ENCODE data around the gene LRRC70. TPM values are rescaled to one million over a fixed set of nuclear protein-coding genes. Genes with fewer than 3 reads are reported as not detected.

LRRC70 gene
- total and polyA plus RNA-seq, 2 of the 8 experiments (the other 6 are each of a cell fraction or from before 2014, with no cell fraction given), result 0.62 to 0.67 TPM

DNA sequence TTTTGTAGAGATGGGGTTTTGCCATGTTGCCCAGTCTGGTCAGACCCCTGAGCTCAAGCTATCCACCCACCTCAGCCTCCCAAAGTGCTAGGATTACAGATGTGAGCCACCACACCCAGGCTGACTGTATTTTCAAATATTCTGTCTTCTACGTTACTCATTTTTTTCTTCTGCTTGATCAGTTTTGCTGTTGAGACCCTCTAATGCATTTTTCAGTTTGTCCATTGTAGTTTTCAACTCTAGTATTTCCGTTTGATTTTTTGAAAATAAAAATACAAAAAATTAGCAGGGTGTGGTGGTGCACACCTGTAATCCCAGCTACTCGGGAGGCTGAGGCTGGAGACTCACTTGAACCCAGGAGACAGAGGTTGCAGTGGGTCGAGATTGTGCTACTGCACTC lies 10.5 kb upstream of the LRRC70 start:
- no peak overlapping the region for H2BK15ac ChIP-seq (ENCODE audit: low read length)
- H3K4me3 ChIP-seq (ENCODE audit: extremely low read depth in 1 of 4, insufficient read depth in 2 of 4, low read depth in 3 of 4, low read length in 4 of 4), result no peak overlapping the region
- no peaks in the 10 kb centered on the region for H3K9me3 ChIP-seq (ENCODE audit: insufficient read depth in 2 of 2, low read depth in 1 of 2, low read length in 1 of 2)
- no peak overlapping the region for H4K91ac ChIP-seq (replicated peaks; ENCODE audit: insufficient read length, low read length)
- no peaks in the 10 kb centered on the region; a peak in 1 of 8 replicates for H3K36me3 ChIP-seq (ENCODE audit: control insufficient read depth in 2 of 4, insufficient read depth in 4 of 4, low read length in 3 of 4)
- 94% methylated on average over 4 of the region's 4 CpGs; no CpG with 5 or more reads in 1 of the 2 experiments for WGBS, 2 experiments (ENCODE audit: extremely low coverage in 1 of 2, insufficient coverage in 1 of 2, insufficient read length in 1 of 2, insufficient replicate concordance in 2 of 2, low coverage in 1 of 2, low lambda C conversion rate in 2 of 2, missing lambda C conversion rate in 1 of 2)
- H2BK12ac ChIP-seq (ENCODE audit: low read depth, low read length), result no peak overlapping the region
- FAIRE-seq (no peak), DNase-seq (ENCODE audit: low read depth in 1 of 2, low spot score in 2 of 2) (no peak)
- no peaks in the 10 kb centered on the region for H3K79me1 ChIP-seq (ENCODE audit: low read depth, low read length)
- H3K56ac ChIP-seq (replicated peaks; ENCODE audit: insufficient read length, low read depth, low read length), result no peak overlapping the region
- TF ChIP-seq SUZ12 (IDR thresholded peaks at IDR 0.05; ENCODE audit: low read length) (no peak), CEBPB (IDR thresholded peaks at IDR 0.05; ENCODE audit: low read depth, low read length) (no peak), RNF2 (IDR thresholded peaks at IDR 0.05; ENCODE audit: borderline replicate concordance, low read depth, low read length, missing control alignments, poor library complexity, severe bottlenecking) (no peak)
- no peaks in the 10 kb centered on the region for H3K27me3 ChIP-seq (replicated peaks in 1 of 4; ENCODE audit: control insufficient read depth in 3 of 4, extremely low read depth in 1 of 4, insufficient read depth in 3 of 4, low read length in 3 of 4)
- H4K5ac ChIP-seq (ENCODE audit: insufficient read length, low read depth, low read length), result no peak overlapping the region
- no peak overlapping the region for H3K4ac ChIP-seq (replicated peaks; ENCODE audit: insufficient read length, low read depth, low read length)
- peaks cover 0 to 5% (median 2%) of the 10 kb centered on the region in 4 experiments; a peak in 3 of 7 replicates for H3K4me1 ChIP-seq (replicated peaks in 1 of 4; ENCODE audit: control insufficient read depth in 3 of 4, insufficient read depth in 4 of 4, low read length in 3 of 4)
- no peak overlapping the region for H2BK120ac ChIP-seq (replicated peaks; ENCODE audit: low read depth, low read length)
- H3K79me2 ChIP-seq (ENCODE audit: control insufficient read depth in 1 of 2, insufficient read depth in 2 of 2, low read length in 2 of 2), result no peaks in the 10 kb centered on the region; a peak in 1 of 4 replicates
- H4K8ac ChIP-seq (ENCODE audit: extremely low read depth, insufficient read depth, low read length), result no peak overlapping the region
- no peak overlapping the region for H2AFZ ChIP-seq (ENCODE audit: low read length)
- H3K18ac ChIP-seq (ENCODE audit: extremely low read depth, low read length), result no peak overlapping the region
- CTCF ChIA-PET (ENCODE audit: partially characterized antibody), result interaction anchor here (0.8 to 1.2 kb wide), 3 partner anchors 10 to 21 kb away, joined by 3 read pairs; partner anchors contain the start of gene LRRC70
- H2BK5ac ChIP-seq (ENCODE audit: low read depth, low read length), result no peak overlapping the region
- no peak overlapping the region for H3K14ac ChIP-seq (ENCODE audit: insufficient read length)
- H2AK5ac ChIP-seq (ENCODE audit: low read depth, low read length), result no peak overlapping the region
- no peak overlapping the region for H3K4me2 ChIP-seq (ENCODE audit: insufficient read depth in 1 of 2, low read depth in 2 of 2, low read length in 2 of 2)
- no peaks in the 10 kb centered on the region for H3K23me2 ChIP-seq (ENCODE audit: low read depth, low read length)
- POLR2A ChIA-PET (ENCODE audit: partially characterized antibody), result no interaction called here
- no peak overlapping the region for H2BK20ac ChIP-seq (ENCODE audit: low read length)
- no peaks in the 10 kb centered on the region for H4K20me1 ChIP-seq (replicated peaks in 1 of 2; ENCODE audit: control insufficient read depth in 1 of 2, insufficient read depth in 2 of 2, low read length in 2 of 2)
- no peak overlapping the region for H3K23ac ChIP-seq (ENCODE audit: insufficient read length)
- no peak overlapping the region for H3K27ac ChIP-seq (ENCODE audit: low read depth, low read length)
- no peak overlapping the region for H3K9ac ChIP-seq (replicated peaks in 1 of 4; ENCODE audit: extremely low read depth in 1 of 4, low read depth in 3 of 4, low read length in 3 of 4)
